NCI-H69 (cell line): Measurements from ENCODE around the gene ELAVL3.
"Not testable (repeated sequence)": the region's sequence is repeated elsewhere in the genome, so short reads cannot be mapped to it uniquely, and the experiment has no call there.

Source experiments
- DNase-seq: peaks from one replicate; lab custom pipeline; 2025; lab: John Stamatoyannopoulos, UW

ELAVL3 gene

DNA sequence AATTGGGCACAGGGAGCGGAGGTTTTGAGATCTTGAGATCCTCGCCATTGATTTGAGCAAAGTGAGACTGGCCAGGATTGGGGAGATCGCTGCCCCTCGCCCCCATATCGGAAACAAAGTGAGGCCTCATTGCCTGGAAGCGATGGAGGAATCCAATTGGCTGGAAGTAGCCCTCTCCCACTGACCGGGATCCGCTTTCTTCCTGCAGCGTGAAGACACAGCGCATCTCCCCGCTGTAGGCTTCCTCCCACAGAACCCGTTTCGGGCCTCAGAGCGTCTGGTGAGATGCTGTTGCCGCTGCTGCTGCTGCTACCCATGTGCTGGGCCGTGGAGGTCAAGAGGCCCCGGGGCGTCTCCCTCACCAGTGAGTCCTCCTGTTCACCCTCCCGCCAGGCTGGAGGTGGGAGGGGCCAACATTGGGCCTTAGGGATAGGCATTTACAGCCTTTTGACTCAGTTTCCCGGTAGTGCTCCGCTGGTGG, 45.0 kb downstream of the ELAVL3 start:
- DNase-seq = peak; percentile 60

GRCh38 chr19:11435057-11435832, 45.6 kb downstream of the ELAVL3 start, which contains the start of the genes ODAD3 and PRKCSH:
ODAD3 (minus strand) TSS chr19:11435121; CDS start chr19:11435016, 105 bp downstream.
PRKCSH (plus strand) TSS chr19:11435635; CDS start chr19:11436118, 483 bp downstream.
- DNase-seq = peak; percentile 100

- no peak for DNase-seq
Measured at GRCh38 chr19:11434703-11435056, 46.2 kb downstream of the ELAVL3 start.

GRCh38 chr19:11433526-11433925, 47.3 kb downstream of the ELAVL3 start:
- DNase-seq = not testable (repeated sequence)

DNA sequence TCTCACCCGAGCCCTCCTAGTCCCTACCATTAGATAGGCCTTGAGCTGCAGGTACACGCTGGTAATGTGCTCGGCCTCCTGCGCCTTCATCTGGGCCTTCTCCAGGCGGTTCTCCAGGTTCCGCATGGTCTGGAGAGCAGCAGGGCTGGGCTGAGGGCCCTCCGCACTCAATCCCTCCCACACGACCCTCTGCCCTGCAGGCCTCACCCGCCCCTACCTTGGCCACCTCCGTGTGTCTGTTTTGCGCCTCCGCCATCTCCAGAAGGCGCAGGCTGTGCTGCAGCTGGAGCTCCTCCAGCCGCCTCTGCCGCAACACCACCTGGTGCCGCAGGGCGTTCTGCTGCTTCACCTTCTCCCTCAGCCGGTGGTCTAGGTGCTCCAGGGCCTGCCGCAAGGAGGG, 54.2 kb downstream of the ELAVL3 start:
- no peak for DNase-seq

- no peak for DNase-seq
Measured at GRCh38 chr19:11425719-11426457, 55.0 kb downstream of the ELAVL3 start.

- peak; percentile 35 for DNase-seq
Measured at GRCh38 chr19:11423791-11424181, 57.1 kb downstream of the ELAVL3 start.

- DNase-seq = no peak
Measured at GRCh38 chr19:11423164-11423790, 57.6 kb downstream of the ELAVL3 start.

GRCh38 chr19:11422163-11423065, 58.4 kb downstream of the ELAVL3 start:
- DNase-seq = peak; percentile 60

- DNase-seq = peak; percentile 60
Measured at GRCh38 chr19:11421371-11422098, 59.3 kb downstream of the ELAVL3 start.

DNA sequence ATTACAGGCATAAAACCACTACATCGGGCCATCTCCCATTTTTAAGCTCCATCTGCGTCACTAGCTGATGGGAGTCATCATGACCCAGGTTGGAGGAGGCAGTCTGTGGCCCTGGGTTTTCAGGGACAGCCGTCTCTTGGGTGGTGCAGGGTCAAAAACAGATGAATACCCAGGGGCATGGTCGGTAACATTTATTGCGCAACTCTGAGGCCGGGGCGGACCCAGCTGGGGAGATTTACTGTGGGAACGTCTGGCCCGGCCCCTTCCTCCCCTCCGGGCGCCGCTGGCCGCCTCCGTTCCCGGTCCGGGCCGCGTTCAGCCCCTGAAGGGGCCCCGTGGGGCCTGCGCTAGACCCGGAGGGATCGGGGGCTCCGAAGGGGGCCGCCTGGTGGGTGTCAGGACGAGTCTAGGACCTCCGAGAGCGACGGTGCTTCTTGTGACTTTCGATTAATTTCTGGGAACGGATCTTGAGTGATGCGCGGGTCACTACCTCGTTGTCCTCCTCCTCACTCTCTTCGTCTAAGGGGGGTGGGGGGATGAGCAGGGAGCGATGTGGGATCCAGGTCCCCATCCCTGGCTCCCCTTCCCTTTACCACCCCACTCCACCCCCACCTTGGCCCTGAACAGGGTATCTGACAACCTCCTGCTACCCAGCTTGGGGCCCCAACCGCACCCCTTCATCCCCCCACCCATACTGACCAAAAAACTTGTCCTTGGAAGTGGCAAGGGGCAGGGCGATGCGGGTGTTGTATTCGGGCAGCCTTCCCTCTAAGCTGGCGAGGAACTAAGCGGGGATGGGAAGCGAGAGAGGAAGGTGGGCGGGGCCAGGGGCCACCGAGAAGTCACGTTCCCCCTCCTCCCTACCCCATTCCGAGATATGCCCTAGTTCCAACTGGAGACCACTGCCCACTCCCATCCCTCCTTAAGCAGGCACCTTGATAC, 60.1 kb downstream of the ELAVL3 start:
- peak; percentile 63 for DNase-seq

DNA sequence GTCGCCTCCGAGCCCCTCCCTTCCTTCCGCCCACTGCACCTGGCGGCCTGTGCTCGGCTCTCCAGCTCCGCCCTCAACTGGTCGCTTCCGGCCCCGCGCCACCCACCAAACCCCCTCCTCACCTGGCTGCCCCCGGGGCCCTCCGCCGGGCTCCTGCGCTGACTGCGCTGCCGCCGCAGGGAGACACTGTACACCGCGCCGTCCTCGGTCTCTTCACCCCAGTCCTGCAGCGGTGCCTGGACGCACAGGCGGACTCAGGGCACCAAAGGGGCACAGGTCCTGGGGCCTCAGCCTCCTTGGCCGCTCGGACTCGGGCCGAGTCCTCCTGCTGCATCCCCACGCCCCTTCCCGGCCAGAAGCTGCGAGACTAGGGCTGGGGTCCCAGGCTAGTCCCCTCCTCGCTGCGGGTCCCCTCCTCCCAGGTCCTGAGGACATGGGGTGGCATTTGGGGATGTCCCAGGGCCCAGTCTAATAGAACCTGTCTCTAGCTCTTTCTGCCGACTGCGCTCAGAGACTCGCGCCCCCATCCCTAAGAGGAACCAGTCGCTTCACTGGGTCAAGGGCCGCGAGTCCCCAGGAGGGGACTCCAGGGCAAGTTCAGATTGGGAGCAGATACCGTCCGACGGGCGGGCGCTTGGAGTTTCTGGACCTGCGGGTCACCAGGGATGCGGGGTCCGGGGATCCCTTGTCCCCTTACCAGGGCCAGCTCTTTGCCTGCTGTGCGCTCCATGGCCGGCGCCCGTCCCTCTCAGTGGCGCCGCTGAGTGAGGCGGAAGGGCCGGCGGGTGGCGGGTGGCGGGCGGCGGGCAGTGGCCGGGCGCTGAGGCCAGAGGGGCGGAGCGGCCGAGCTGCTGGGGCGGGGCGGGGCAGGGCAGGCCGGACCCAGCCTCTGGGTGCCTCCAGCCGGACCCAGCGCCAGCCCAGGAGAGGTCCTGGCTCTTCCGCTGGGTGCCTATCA, 62.0 kb downstream of the ELAVL3 start, which contains the start of gene RGL3:
RGL3 (minus strand) TSS at position 766 of the 958 bp plus-strand sequence; CDS start at position 730, 36 bp downstream.
- DNase-seq = peak; percentile 92

- peak; percentile 78 for DNase-seq
Measured at GRCh38 chr19:11418094-11418548, 62.7 kb downstream of the ELAVL3 start.

DNA sequence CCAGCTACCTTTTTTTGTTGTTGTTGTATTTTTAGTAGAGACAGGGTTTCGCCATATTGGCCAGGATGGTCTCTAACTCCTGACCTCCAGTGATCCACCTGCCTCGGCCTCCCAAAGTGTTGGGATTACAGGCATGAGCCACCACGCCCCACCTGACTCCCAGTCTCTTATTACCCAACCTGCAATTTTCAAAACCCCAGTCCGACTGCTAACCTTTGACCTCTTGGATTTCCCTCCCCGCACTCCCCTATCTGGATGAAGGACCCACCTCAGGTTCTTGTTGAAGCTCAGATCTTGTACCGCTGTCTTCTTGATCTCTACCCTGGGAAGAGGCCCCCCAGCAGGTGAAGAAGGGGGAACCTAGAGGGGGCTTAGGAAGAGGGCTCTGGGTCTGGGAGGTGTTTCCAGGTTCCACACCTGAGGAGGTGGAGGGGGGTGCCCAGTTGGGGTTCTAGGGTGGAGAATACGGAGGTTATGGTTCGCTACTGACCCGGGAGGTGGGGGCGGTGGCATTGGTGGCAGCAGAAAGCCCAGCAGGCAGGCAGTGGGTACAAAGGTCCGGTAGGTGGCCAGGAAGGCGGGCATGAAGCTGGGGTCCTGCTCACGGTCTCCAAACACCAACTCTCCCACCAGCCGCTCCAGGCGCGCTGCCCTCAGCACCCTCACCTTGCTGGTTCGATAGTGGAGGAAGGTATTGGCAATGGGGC, 64.3 kb downstream of the ELAVL3 start:
- no peak for DNase-seq

DNA sequence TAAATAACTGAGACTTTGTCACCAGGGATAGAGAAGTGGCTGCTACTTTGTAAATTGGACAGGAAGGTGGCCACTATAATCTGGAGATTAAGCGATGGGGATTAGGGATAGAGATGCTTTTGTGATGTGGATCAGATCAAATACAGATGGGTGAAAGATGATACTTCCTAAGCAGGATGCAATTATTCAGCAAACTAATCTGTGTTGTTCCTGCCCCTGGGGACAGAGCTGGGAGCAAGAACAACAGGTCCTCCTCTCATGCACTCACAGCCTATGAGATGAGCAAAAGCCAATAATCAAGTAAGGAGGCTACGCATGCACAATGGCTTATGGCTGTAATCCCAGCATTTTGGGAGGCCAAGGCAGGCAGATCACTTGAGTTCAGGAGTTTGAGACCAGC, 66.3 kb downstream of the ELAVL3 start:
- DNase-seq = peak; percentile 83

DNA sequence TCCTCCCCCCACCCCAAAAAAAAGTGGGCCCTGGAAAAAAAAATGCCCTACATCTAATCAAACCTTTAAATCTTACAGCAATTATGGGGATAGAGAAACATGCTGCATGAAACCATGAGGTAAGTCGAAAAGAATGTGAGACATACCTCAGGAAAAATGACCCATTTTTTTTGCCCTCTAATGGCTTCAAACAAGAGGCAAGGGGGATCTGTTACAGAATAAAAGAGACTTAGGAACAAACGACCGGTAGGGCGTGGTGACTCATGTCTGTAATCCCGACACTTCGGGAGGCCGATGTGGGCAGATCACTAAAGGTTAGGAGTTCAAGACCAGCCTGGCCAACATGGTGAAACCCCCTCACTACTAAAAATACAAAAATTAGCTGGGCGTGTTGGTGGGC, 70.2 kb downstream of the ELAVL3 start:
- DNase-seq = no peak

DNA sequence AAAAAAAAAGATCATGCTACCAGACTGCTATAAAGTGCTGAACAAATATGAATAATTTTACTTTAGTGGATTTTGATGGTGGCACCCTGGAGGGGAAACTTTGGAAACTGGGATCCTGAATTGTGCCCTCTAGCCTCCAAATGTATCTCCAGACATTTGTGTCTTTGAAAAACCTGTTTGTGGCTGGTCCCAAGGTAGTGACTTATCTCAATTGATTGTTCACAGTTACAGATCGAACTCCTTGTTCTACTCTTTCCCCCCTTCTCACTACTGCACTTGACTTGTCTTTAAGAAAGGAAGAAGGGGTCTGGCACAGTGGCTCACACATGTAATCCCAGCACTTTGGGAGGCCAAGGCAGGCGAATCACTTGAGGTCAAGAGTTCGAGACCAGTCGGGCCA, 72.3 kb downstream of the ELAVL3 start:
- DNase-seq = no peak
